PC-9 (cell line): Measurements from ENCODE around the gene ZMYND19. TPM values are rescaled to one million over a fixed set of nuclear protein-coding genes. Genes with fewer than 3 reads are reported as not detected.
A peak's percentile ranks its signal among the peaks of the same experiment; 100 is the strongest.

Experiments used
- BruUV-seq: library from RNA; stranded (reverse); fragments of 400-500 nt; replicated peaks from 2 replicates; lab custom pipeline; 2021; lab: Mats Ljungman, UMichigan
- CTCF ChIA-PET: fragments of 300-600 bp; sonication (Branson Sonifier 250); formaldehyde crosslinking; loops from one replicate; lab custom pipeline; 2022; ENCODE audit warnings: antibody characterized with exemption; lab: Charles Lee
- POLR2A ChIA-PET: fragments of 300-600 bp; sonication (Branson Sonifier 250); formaldehyde crosslinking; loops from one replicate; lab custom pipeline; 2022; ENCODE audit warnings: antibody characterized with exemption; ENCODE audit not compliant: unreplicated experiment; lab: Charles Lee
- DNase-seq, 2 experiments: peaks; one replicate each; pipeline versions ENCODE4 v3.0.0 to v3.0.0-alpha.2; 2015 to 2022; ENCODE audit warnings: mixed read lengths in 1 of 2
- H2AFZ ChIP-seq: fragments of 200-600 bp; sonication (generic); 2 replicates; pipeline ENCODE4 v1.8.1; 2017; ENCODE audit warnings: antibody characterized with exemption
- H3F3A ChIP-seq: fragments of 200-600 bp; sonication (generic); 2 replicates; pipeline ENCODE4 v1.8.1; 2017; ENCODE audit warnings: antibody characterized with exemption, mild to moderate bottlenecking, low read depth; ENCODE audit not compliant: insufficient read depth
- H3K27ac ChIP-seq: fragments of 200-600 bp; sonication (generic); 2 replicates; pipeline ENCODE4 v1.6.1; 2016; ENCODE audit warnings: mixed run types
- H3K27me3 ChIP-seq: fragments of 200-600 bp; sonication (generic); 2 replicates; pipeline ENCODE4 v1.6.1; 2016; ENCODE audit warnings: low read depth, mixed run types; ENCODE audit not compliant: insufficient read depth
- H3K36me3 ChIP-seq: fragments of 200-600 bp; sonication (generic); 2 replicates; pipeline ENCODE4 v1.6.1; 2016; ENCODE audit warnings: low read depth, mixed run types
- H3K4me1 ChIP-seq: fragments of 200-600 bp; sonication (generic); replicated peaks from 2 replicates; pipeline ENCODE4 v1.6.1; 2016; ENCODE audit warnings: mixed run types; ENCODE audit not compliant: insufficient read depth
- H3K4me2 ChIP-seq: fragments of 200-600 bp; sonication (generic); 2 replicates; pipeline ENCODE4 v1.6.1; 2017; ENCODE audit warnings: mixed run types
- H3K4me3 ChIP-seq: fragments of 200-600 bp; sonication (generic); 2 replicates; pipeline ENCODE4 v1.6.1; 2016; ENCODE audit warnings: mixed run types
- H3K79me2 ChIP-seq: fragments of 200-600 bp; sonication (generic); 2 replicates; pipeline ENCODE4 v1.6.1; 2017; ENCODE audit warnings: low read depth, mixed run types
- H3K9me2 ChIP-seq: fragments of 200-600 bp; sonication (generic); 2 replicates; pipeline ENCODE4 v1.8.1; 2017; ENCODE audit warnings: mild to moderate bottlenecking; ENCODE audit not compliant: insufficient read depth
- H3K9me3 ChIP-seq: fragments of 200-600 bp; sonication (generic); 2 replicates; pipeline ENCODE4 v1.8.1; 2016; ENCODE audit warnings: low read depth; ENCODE audit not compliant: insufficient read depth
- H4K20me1 ChIP-seq: fragments of 200-600 bp; sonication (generic); 2 replicates; pipeline ENCODE4 v1.8.1; 2017; ENCODE audit not compliant: insufficient read depth
- EZH2 ChIP-seq: fragments of 200-600 bp; sonication (generic); IDR thresholded peaks from 2 replicates; pipeline ENCODE4 v1.8.0; 2017; ENCODE audit warnings: antibody characterized with exemption, low read depth
- intact Hi-C: fragments of 100-400 bp; cut with micrococcal nuclease; formaldehyde crosslinking; loops from one replicate; pipeline ENCODE4 v1.10.0; 2022; ENCODE audit not compliant: unreplicated experiment
- total RNA-seq: library from RNA; stranded (reverse); gene quantifications from 2 replicates; pipeline ENCODE4 v1.2.3, GENCODE V29; 2021
- TF ChIP-seq, protein P1 (sequence below): fragments of 200-600 bp; sonication (generic); conservative IDR thresholded peaks from 2 replicates; pipeline ENCODE4 v1.6.1; 2017; ENCODE audit warnings: mixed run types, antibody characterized with exemption, mild to moderate bottlenecking, moderate library complexity

Gene ZMYND19
- total RNA-seq, 1 experiment from 2014 or later: 47.7 TPM

DNA sequence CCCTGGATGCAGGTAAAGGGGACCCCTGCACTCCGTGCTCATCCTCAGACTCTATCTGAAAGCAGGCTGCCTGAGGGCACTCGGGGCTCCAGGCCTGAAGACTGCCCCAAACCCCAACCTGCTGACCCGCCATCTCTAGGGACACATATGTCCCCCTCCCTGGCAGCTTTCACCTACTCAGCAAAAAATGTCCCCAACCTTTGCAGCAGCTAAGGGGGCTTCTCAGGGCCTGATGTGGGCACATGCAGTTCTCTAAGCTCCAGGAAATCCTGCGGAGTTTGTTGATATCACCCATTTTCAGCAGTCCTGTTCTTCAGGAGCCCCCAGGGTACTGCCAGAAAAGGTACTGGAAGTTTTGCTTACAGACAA, 9.4 kb downstream of the ZMYND19 start:
- Histone ChIP-seq H2AFZ (no peak overlapping the region), H3K9me3 (no peaks in the 10 kb centered on the region), H3K4me2 (no peak overlapping the region), H3F3A (peaks cover 24% of the 10 kb centered on the region; the same call in 1 of the 2 replicates), H3K79me2 (peaks cover 26% of the 10 kb centered on the region), H3K36me3 (peaks cover 7% of the 10 kb centered on the region; the same call in 1 of the 2 replicates), H3K9me2 (no peaks in the 10 kb centered on the region), H3K27ac (no peak overlapping the region), H4K20me1 (peaks cover 18% of the 10 kb centered on the region), H3K4me1 (peaks cover 17% of the 10 kb centered on the region), H3K4me3 (no peak overlapping the region), H3K27me3 (no peaks in the 10 kb centered on the region)
- POLR2A ChIA-PET: no interaction called here
- no peak for DNase-seq
- no TSS peak for BruUV-seq
- CTCF ChIA-PET: interaction anchor here (0.6 kb wide), 1 partner anchor 25 kb away, joined by 3 read pairs; the partner anchor contains the start of gene ARRDC1
- TF ChIP-seq EZH2: no peak
- TF ChIP-seq, protein P1, sequence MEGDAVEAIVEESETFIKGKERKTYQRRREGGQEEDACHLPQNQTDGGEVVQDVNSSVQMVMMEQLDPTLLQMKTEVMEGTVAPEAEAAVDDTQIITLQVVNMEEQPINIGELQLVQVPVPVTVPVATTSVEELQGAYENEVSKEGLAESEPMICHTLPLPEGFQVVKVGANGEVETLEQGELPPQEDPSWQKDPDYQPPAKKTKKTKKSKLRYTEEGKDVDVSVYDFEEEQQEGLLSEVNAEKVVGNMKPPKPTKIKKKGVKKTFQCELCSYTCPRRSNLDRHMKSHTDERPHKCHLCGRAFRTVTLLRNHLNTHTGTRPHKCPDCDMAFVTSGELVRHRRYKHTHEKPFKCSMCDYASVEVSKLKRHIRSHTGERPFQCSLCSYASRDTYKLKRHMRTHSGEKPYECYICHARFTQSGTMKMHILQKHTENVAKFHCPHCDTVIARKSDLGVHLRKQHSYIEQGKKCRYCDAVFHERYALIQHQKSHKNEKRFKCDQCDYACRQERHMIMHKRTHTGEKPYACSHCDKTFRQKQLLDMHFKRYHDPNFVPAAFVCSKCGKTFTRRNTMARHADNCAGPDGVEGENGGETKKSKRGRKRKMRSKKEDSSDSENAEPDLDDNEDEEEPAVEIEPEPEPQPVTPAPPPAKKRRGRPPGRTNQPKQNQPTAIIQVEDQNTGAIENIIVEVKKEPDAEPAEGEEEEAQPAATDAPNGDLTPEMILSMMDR: no peak
- intact Hi-C loops: no loop called here

DNA sequence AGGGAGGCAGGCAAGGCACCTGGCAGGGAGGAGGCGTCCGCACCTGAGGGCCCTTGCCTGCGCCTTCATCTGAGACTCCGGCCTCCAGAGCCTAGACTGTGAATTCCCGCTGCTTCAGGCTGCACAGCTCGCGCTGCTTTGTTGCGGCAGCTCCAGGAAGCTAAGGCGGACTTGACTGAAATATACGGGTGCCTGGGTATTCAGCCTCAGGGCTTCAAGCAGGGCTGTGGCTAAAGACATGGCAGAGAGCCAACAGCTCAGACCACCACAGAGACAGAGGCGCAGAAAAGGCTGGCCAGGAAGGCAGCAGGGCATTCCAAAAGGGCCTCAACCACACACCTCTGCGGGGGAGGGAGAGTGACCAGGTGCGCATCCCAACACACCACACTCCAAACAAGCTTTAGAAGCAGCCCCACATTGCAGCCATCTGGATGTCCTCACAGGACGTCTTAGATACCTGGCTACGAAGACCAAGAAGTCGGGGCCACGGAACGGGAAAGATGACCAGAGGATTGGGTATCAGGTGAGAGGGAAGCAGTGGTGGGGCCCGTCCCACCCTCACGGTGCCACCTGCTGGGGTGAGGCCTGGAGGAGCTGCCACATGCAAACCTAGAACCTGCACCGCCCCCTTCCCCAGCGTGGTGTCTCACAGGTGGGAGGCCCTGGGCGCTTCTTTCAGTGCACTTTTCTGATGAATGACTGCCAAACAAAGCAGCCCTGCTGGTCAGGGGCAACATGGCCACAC, 9.9 kb downstream of the ZMYND19 start:
- DNase-seq: no peak
- peaks cover 17% of the 10 kb centered on the region for H3K4me1 ChIP-seq
- TF ChIP-seq, protein P1: no peak
- TF ChIP-seq EZH2: no peak
- peaks cover 24% of the 10 kb centered on the region for H4K20me1 ChIP-seq
- H3K9me3 ChIP-seq: no peaks in the 10 kb centered on the region
- H3K27ac ChIP-seq: no peak overlapping the region
- no peaks in the 10 kb centered on the region for H3K9me2 ChIP-seq
- H2AFZ ChIP-seq: no peak overlapping the region
- no peak overlapping the region for H3K4me2 ChIP-seq
- ChIA-PET CTCF (no interaction called here), POLR2A (interaction anchor here (0.8 kb wide), 1 partner anchor 98 kb away, joined by 3 read pairs; no protein-coding TSS in a partner anchor)
- no peaks in the 10 kb centered on the region for H3K27me3 ChIP-seq
- no TSS peak for BruUV-seq
- H3K79me2 ChIP-seq: peaks cover 31% of the 10 kb centered on the region
- intact Hi-C loops: no loop called here
- no peak overlapping the region for H3K4me3 ChIP-seq
- peaks cover 12% of the 10 kb centered on the region; the same call in 1 of the 2 replicates for H3K36me3 ChIP-seq
- peaks cover 24% of the 10 kb centered on the region; the same call in 1 of the 2 replicates for H3F3A ChIP-seq

DNA sequence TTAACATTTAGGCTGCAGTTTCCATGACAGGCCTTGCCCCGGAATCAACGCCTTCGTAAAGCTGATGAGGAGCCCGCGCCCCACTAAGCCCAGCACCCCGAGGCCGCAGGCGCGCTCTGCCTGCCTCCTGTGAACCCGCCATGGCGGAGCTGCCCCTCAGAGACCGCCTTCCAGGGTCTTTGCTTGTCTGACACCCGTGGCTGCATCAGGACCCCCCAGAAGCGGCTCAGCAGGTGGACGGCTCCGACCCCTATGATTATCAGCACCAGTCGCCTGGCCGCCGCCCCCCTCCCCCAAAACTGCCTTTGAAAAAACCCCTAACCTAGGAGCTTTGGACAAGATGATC, 11.1 kb downstream of the ZMYND19 start:
- intact Hi-C loops: loop anchor here (2.0 kb wide), 1 partner anchor 34 kb away; no protein-coding TSS in a partner anchor
- ChIA-PET CTCF (interaction anchor here (0.6 kb wide), 1 partner anchor 23 kb away, joined by 6 read pairs; no protein-coding TSS in a partner anchor), POLR2A (no interaction called here)
- Histone ChIP-seq H4K20me1 (peaks cover 25% of the 10 kb centered on the region), H3K27ac (no peak overlapping the region), H3K27me3 (no peaks in the 10 kb centered on the region), H3K9me2 (no peaks in the 10 kb centered on the region), H3K9me3 (no peaks in the 10 kb centered on the region), H2AFZ (no peak overlapping the region), H3K79me2 (peaks cover 35% of the 10 kb centered on the region), H3K36me3 (peaks cover 15% of the 10 kb centered on the region; the same call in 1 of the 2 replicates), H3F3A (peaks cover 24% of the 10 kb centered on the region; the same call in 1 of the 2 replicates), H3K4me2 (peak overlapping the region; percentile 92), H3K4me3 (peak overlapping the region; percentile 89; the same call in 1 of the 2 replicates), H3K4me1 (peaks cover 17% of the 10 kb centered on the region)
- BruUV-seq: TSS peak; percentile 43
- DNase-seq: no peak
- no peak for TF ChIP-seq EZH2
- TF ChIP-seq, protein P1: no peak
